LHCN-M2 (cell line): ENCODE measurements around the gene MRPL53. TPM values are rescaled to one million over a fixed set of nuclear protein-coding genes. Genes with fewer than 3 reads are reported as not detected.
"Not testable (repeated sequence)": the region's sequence is repeated elsewhere in the genome, so short reads cannot be mapped to it uniquely, and the experiment has no call there.

Source experiments
- DNase-seq: peaks from one replicate; pipeline ENCODE4 v3.0.0-alpha.2; 2012; ENCODE audit warnings: low read depth
- total RNA-seq: library from RNA; depleted of rRNA; stranded (reverse); fragments of >200 nt; gene quantifications from 2 replicates; pipeline ENCODE4 v1.2.3, GENCODE V29; 2014

Gene MRPL53
- total RNA-seq, 1 experiment from 2014 or later, result 23.7 TPM

DNA sequence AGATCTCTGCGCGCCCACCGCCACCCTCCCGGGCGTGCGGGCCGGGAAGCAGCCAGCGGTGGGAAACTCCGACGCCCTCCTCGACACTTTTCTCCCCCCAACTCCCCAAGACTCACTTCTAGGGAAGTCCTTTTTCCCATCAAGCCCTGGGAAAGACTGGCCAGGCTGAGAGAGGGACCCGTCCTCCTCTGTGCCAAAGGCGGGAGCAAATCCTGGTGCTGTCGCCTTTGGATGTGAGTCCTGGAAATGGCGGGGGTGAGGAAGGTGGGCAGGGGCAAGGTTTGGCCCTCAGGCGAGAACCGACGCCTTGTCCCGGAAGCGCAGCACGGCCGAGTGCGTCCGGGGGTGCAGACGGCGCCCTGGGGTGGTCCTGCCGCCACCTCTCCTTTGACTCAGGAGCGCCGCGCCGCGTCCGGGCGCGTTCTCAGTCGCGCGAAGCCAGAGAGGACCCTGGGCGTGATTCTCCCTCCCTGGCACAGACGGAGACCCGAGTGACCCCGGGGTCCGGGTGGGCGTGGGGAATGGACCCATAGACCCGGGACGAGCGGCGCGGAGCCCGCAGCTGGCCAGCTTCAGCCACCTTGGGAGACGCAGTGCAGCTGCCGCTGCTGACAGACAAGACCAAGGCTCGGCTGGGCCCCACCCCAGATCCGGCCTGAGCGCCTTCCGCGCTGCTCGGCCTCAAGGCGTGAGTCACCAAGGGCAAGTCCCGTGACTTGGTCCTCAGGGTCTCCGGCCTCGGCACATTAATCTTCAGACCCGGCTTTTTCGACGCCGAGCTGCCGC lies 30.4 kb upstream of the MRPL53 start:
- peak; percentile 83 for DNase-seq

DNA sequence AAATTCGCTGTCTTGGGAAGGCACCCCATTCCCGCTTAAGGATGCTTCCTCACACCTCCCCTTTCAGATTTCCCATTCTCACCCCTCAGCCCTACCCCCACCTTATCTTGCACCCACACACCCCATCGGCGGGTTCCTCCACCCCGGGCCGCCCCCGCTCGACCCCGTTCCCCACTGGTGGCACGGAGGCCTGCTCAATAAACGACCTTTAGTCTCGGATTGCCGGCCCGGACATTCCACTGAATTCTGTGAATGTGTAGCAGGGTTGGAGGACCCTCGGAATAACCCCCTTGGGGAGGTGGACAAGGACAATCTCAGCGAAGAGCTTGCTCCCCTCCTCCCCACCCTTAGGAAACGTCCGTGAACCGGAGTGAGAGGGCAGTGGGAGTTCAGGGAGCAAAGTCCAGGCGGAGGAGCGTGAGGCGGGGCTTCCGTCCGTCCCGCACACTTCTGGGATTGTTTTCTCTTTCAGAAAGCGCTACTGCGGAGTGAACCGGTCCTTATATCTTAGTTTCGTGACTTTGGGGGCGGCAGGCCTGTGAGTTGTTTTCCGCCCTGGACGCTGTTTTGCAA lies 29.8 kb upstream of the MRPL53 start:
- no peak for DNase-seq

DNA sequence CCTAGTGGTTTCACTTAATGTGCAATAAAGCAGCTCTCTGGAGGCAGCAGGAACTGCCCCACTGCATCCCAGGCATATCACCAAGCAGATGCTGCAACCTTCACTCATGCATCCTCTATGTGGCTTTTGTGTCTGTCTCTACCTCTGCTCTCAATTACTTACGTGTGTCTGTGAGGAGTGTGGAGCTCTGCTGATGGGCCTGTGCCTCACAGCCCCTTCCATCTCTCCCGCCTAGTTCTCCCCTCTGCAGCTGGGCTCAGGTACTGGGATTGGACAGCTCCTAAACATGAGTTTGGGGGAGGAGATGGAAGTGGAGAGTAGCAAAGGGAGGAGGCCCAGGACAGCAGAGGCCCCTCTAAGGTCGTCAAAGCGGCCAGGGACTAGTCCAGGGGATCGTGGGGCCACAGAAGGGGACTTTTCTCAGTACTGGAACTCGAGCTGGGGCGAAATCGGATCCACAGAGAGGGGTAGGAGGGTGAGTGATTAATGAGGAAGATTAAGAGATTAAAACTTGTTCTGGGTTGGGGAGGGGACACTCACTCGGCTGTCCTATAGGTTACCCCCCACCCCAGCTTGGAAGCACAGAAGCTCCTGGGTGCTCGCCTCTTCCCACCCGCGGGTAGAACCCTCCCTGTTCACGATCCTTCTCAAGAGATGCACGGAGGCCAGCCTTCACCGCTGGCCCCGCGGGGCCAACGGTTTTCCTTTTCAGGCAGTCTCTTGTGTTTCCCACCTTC lies 29.0 kb upstream of the MRPL53 start:
- DNase-seq, result no peak

DNA sequence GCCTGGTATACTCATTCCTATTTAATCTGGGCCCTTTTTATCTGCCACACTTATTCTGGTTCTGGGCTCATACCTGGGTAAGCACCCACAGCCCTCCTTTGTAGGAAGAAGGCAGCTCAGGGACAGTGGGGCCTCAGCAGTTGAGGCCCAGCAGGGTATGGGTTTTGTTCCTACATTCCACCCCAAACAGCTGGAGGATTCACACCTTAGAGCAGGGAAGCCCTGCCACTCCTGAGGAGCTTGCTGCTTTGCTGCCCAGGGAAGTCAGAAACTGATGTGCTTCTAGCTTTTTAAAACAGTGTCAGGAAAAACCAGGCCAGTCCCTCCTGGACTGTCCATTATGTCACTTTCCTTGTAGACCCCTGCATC lies 28.1 kb upstream of the MRPL53 start:
- no peak for DNase-seq

GRCh38 chr2:74499940-74500577 lies 27.6 kb upstream of the MRPL53 start:
- no peak for DNase-seq

- no peak for DNase-seq
These were observed 26.9 kb upstream of the MRPL53 start, which contains the start of gene LBX2 for GRCh38 chr2:74499267-74499939. Gene LBX2, minus strand, starts transcription at chr2:74499603. Its CDS starts 66 bp downstream, at chr2:74499537.

GRCh38 chr2:74498500-74499266 lies 26.2 kb upstream of the MRPL53 start:
- DNase-seq, result peak; percentile 49

GRCh38 chr2:74497777-74498499 lies 25.5 kb upstream of the MRPL53 start:
- no peak for DNase-seq

DNA sequence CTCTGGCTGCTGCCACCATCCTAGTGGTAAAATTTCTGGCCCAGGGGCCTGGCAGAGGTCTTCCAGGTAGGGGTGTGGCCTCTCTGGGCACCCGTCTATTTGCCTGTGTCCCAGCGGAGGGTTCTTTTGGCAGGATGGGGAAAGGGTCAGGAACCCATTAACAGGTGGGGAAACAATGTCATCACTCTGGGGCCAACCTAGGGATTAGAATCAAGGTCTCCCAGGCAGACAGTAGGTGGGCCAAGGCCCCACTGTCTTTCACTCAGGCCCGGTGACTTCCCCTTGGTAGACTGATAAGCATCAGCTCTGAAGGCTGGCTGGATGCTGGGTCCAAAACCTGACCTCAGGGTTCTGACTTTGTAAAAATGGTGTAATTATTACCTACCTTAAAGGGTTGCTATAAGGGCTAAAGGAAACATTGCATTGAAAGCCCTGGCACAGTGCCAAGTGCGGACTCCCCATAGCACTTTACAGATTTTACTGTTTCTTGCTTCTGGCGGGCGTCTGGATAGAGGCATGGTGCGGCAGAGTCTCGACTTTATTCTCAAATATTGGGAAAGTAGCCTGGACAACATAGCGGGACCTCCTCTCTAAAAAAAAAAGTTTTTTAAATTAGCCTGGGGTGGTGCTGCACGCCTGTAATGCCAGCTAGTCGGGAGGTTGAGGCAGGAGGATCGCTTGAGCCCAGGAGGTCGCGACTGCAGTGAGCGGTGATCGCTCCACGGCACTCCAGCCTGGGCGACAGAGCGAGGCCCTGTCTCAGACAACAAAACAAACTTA lies 24.7 kb upstream of the MRPL53 start:
- DNase-seq, result no peak

GRCh38 chr2:74495440-74495839 lies 23.0 kb upstream of the MRPL53 start:
- DNase-seq, result no peak

DNA sequence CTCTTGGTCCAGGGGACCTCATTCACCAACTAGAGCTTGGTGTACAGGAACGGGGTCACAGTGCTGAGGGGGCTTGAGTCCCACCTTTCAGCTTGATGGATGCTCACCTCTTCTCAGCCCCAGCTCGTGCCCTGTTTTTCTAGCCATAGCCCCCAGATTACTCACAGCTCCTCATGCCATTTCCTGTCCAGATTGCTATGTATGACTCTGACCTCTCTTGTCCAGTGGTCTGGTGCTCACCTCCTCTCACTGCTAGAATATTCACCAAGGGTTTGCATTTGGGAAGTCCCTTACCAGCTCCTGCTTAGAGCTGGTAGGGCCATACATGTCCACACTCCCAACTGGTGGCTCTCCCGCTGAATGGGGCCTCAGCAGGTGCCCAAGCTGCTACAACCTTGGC lies 21.1 kb upstream of the MRPL53 start:
- no peak for DNase-seq

GRCh38 chr2:74491648-74492544 lies 19.4 kb upstream of the MRPL53 start:
- no peak for DNase-seq

- DNase-seq, result no peak
These were observed 17.4 kb upstream of the MRPL53 start for GRCh38 chr2:74489906-74490305.

DNA sequence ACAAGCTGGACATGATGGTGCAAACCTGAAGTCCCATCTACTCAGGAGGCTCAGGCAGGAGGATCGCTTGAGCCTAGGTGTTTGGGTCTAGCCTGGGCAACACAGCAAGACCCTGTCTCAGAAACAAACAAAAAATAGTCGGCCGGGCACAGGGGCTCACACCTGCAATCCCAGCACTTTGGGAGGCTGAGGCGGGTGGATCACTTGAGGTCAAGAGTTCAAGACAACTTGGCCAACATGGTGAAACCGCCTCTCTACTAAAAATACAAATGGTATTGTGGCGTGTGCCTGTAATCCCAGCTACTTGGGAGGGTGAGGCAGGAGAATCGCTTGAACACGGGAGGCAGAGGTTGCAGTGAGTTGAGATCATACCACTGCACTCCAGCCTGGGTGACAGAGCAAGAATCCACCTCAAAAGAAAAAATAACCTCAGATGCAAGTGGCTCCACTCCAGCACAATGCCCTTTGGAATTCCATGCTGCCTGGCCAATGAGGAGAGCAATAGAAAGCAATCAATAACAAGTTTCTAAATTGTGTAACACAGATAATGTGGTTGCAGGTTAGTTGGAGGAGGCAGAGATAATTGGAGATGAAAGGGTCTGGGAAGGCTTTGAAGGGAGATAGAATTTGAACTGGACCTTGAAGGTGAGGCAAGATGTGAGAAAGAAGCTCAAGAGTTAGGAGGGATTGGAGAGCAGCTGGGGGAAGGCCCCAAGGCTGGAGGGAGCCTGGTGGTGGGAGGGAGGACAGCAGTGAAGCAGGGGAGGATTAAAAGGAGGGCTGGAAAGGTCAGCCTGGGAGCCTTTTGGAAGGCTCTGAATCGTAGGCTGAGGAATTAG lies 16.4 kb upstream of the MRPL53 start:
- DNase-seq, result no peak

- DNase-seq, result no peak
These were observed 13.7 kb upstream of the MRPL53 start for GRCh38 chr2:74486141-74486540.

GRCh38 chr2:74483675-74484164 lies 11.2 kb upstream of the MRPL53 start:
- DNase-seq, result not testable (repeated sequence)
